CD4-positive, alpha-beta T cell treated with Interleukin-6 for 4 hours (primary cell): ENCODE measurements around the gene RAB3B.

Source experiments
- DNase-seq: peaks from one replicate; pipeline ENCODE4 v3.0.0-alpha.2; 2020; ENCODE audit warnings: mixed read lengths

RAB3B gene

GRCh38 chr1:51867479-51868232, 122.8 kb downstream of the RAB3B start:
- no peak for DNase-seq

- no peak for DNase-seq
Observed at GRCh38 chr1:51863384-51863783, 127.1 kb downstream of the RAB3B start.

- DNase-seq: no peak
Observed at GRCh38 chr1:51861669-51862068, 128.8 kb downstream of the RAB3B start.

GRCh38 chr1:51859735-51860134, 130.8 kb downstream of the RAB3B start:
- no peak for DNase-seq

GRCh38 chr1:51859333-51859732, 131.2 kb downstream of the RAB3B start:
- no peak for DNase-seq

- no peak for DNase-seq
Observed at GRCh38 chr1:51858892-51859291, 131.6 kb downstream of the RAB3B start.
